Right forelimb (tissue), 1 donor: ENCODE data around the gene AKIP1.
"Not testable (repeated sequence)": the region's sequence is repeated elsewhere in the genome, so short reads cannot be mapped to it uniquely, and the experiment has no call there.

Experiments used
- DNase-seq: peaks from one replicate; pipeline ENCODE4 v3.0.0-alpha.2; 2018

The AKIP1 gene

GRCh38 chr11:8911029-8911823 is at the start of gene AKIP1:
TSS of gene AKIP1 (plus strand) at chr11:8911189. CDS start at chr11:8911450, 261 bp downstream.
- DNase-seq: peak; percentile 98

- DNase-seq: no peak
These were observed 47.2 kb upstream of the AKIP1 start for GRCh38 chr11:8863838-8864237.

- DNase-seq: no peak
These were observed 45.7 kb upstream of the AKIP1 start for GRCh38 chr11:8865304-8865703.

- no peak for DNase-seq
These were observed 44.0 kb upstream of the AKIP1 start for GRCh38 chr11:8867035-8867434.

- DNase-seq: no peak
These were observed 42.9 kb upstream of the AKIP1 start for GRCh38 chr11:8867931-8868631.

GRCh38 chr11:8870411-8871170 is 40.4 kb upstream of the AKIP1 start:
- DNase-seq: peak; percentile 78

GRCh38 chr11:8871171-8871775 is 39.7 kb upstream of the AKIP1 start:
- peak; percentile 91 for DNase-seq

- DNase-seq: no peak
These were observed 39.0 kb upstream of the AKIP1 start for GRCh38 chr11:8871962-8872361.

GRCh38 chr11:8873741-8874405 is 37.1 kb upstream of the AKIP1 start:
- DNase-seq: no peak

- no peak for DNase-seq
These were observed 32.2 kb upstream of the AKIP1 start for GRCh38 chr11:8878771-8879170.

GRCh38 chr11:8881585-8881984 is 29.4 kb upstream of the AKIP1 start:
- not testable (repeated sequence) for DNase-seq

- no peak for DNase-seq
These were observed 24.7 kb upstream of the AKIP1 start for GRCh38 chr11:8886322-8886721.

GRCh38 chr11:8891185-8891584 is 19.8 kb upstream of the AKIP1 start:
- not testable (repeated sequence) for DNase-seq

- DNase-seq: no peak
These were observed 11.8 kb upstream of the AKIP1 start for GRCh38 chr11:8899119-8899753.

GRCh38 chr11:8905528-8906165 is 5.3 kb upstream of the AKIP1 start:
- no peak for DNase-seq

- no peak for DNase-seq
These were observed 3.9 kb upstream of the AKIP1 start for GRCh38 chr11:8907116-8907515.

- DNase-seq: no peak
These were observed 2.9 kb upstream of the AKIP1 start for GRCh38 chr11:8908099-8908498.

- no peak for DNase-seq
These were observed 351 bp upstream of the AKIP1 start for GRCh38 chr11:8910649-8911026.

GRCh38 chr11:8913961-8914660 is 3.1 kb downstream of the AKIP1 start:
- no peak for DNase-seq

GRCh38 chr11:8914661-8915018 is 3.7 kb downstream of the AKIP1 start:
- no peak for DNase-seq
